ENCODE results near the gene AHCY.

DNA sequence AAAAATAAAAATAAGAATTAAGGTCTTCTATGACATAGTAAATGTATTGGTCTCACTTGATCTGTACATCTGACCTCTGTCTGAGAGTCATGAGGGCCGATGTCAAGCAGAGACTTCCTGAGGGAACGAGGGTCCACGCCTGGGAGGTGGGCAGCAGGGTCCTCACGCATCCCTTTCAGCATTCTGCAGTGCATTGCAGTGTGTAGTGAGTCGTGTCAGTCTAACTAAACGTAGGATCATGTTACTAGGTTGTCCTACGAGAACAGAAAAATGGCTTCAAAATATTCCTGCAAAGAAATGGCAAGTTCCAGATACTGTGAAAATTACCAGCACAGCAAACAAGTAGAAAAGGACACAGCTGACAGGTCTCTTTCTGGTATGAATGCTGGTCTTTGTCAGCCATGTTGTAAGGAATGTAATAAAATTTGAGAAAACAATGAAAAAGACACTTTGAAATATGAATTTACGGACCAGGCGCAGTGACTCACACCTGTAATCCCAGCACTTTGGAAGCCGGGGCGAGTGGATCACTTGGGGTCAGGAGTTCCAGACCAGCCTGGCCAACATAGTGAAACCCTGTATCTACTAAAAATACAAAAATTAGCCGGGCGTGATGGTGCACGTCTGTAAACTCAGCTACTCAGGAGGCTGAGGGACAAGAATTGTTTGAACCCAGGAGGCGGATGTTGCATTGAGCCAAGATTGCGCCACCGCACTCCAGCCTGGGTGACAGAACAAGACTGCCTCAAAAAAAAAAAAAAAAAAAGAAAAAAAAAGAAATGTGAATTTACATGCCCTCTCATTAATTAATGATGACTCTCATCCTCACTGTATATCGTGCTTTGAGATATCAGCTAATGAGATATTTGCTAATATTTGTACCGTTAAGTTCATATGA lies 2.4 kb upstream of the AHCY start:
- TF ChIP-seq, protein P1, sequence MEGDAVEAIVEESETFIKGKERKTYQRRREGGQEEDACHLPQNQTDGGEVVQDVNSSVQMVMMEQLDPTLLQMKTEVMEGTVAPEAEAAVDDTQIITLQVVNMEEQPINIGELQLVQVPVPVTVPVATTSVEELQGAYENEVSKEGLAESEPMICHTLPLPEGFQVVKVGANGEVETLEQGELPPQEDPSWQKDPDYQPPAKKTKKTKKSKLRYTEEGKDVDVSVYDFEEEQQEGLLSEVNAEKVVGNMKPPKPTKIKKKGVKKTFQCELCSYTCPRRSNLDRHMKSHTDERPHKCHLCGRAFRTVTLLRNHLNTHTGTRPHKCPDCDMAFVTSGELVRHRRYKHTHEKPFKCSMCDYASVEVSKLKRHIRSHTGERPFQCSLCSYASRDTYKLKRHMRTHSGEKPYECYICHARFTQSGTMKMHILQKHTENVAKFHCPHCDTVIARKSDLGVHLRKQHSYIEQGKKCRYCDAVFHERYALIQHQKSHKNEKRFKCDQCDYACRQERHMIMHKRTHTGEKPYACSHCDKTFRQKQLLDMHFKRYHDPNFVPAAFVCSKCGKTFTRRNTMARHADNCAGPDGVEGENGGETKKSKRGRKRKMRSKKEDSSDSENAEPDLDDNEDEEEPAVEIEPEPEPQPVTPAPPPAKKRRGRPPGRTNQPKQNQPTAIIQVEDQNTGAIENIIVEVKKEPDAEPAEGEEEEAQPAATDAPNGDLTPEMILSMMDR (conservative IDR thresholded peaks at IDR 0.05; ENCODE audit: low read depth, low read length) = no peak
- no peak for TF ChIP-seq MAFK (IDR thresholded peaks at IDR 0.05; ENCODE audit: low read depth, low read length)
- TF ChIP-seq RAD21 (IDR thresholded peaks at IDR 0.05; ENCODE audit: low read length) = no peak
- TF ChIP-seq RFX5 (IDR thresholded peaks at IDR 0.05; ENCODE audit: low read depth, low read length) = no peak
- no peak for TF ChIP-seq RCOR1 (IDR thresholded peaks at IDR 0.05; ENCODE audit: insufficient replicate concordance, low read length)
- TF ChIP-seq BHLHE40 (IDR thresholded peaks at IDR 0.05; ENCODE audit: low read depth, low read length) = no peak

Measured in IMR-90 (cell line).